GM23338 (cell line): Measurements from ENCODE around the gene ALOX15B. TPM values are rescaled to one million over a fixed set of nuclear protein-coding genes. Genes with fewer than 3 reads are reported as not detected.

ENCODE experiments used
- ATAC-seq: fragments of 200-7000 bp; cut with Tn5 transposase; 3 replicates; pipeline ENCODE4 v1.9.1; 2020
- DNase-seq: peaks from one replicate; pipeline ENCODE4 v3.0.0-alpha.2; 2015; ENCODE audit warnings: low spot score
- H2AFZ ChIP-seq: fragments of 200-600 bp; sonication (generic); 2 replicates; pipeline ENCODE4 v1.8.0; 2016; ENCODE audit warnings: antibody characterized with exemption, mild to moderate bottlenecking, moderate library complexity
- H3F3A ChIP-seq: fragments of 200-600 bp; sonication (generic); replicated peaks from 2 replicates; pipeline ENCODE4 v1.8.0; 2017; ENCODE audit warnings: antibody characterized with exemption, mixed run types, low read depth
- H3K27ac ChIP-seq: fragments of 200-600 bp; sonication (generic); 2 replicates; pipeline ENCODE4 v1.6.1; 2016; ENCODE audit warnings: low read depth
- H3K27me3 ChIP-seq: fragments of 200-600 bp; sonication (generic); 2 replicates; pipeline ENCODE4 v1.8.0; 2016; ENCODE audit warnings: mild to moderate bottlenecking, mixed run types, moderate library complexity; ENCODE audit not compliant: insufficient read depth
- H3K36me3 ChIP-seq: fragments of 200-600 bp; sonication (generic); 2 replicates; pipeline ENCODE4 v1.8.0; 2016; ENCODE audit warnings: mild to moderate bottlenecking; ENCODE audit not compliant: insufficient read depth
- H3K4me1 ChIP-seq: fragments of 200-600 bp; sonication (generic); 2 replicates; pipeline ENCODE4 v1.8.0; 2016; ENCODE audit warnings: mild to moderate bottlenecking, moderate library complexity; ENCODE audit not compliant: insufficient read depth
- H3K4me2 ChIP-seq: fragments of 200-600 bp; sonication (generic); 2 replicates; pipeline ENCODE4 v1.7.1; 2017; ENCODE audit warnings: mixed run types
- H3K4me3 ChIP-seq: fragments of 200-600 bp; sonication (generic); 2 replicates; pipeline ENCODE4 v1.6.1; 2016; ENCODE audit warnings: mixed run types
- H3K79me2 ChIP-seq: fragments of 200-600 bp; sonication (generic); replicated peaks from 2 replicates; pipeline ENCODE4 v1.8.0; 2017; ENCODE audit warnings: mild to moderate bottlenecking; ENCODE audit not compliant: insufficient read depth
- H3K9me2 ChIP-seq: fragments of 200-600 bp; sonication (generic); 2 replicates; pipeline ENCODE4 v1.8.0; 2017; ENCODE audit not compliant: insufficient read depth
- H4K20me1 ChIP-seq: fragments of 200-600 bp; sonication (generic); replicated peaks from 2 replicates; pipeline ENCODE4 v1.8.0; 2017; ENCODE audit warnings: mild to moderate bottlenecking; ENCODE audit not compliant: insufficient read depth
- H3K27ac Mint-ChIP-seq: 2 replicates; pipeline ENCODE4 v1.8.0; 2020; ENCODE audit warnings: inconsistent platforms, mild to moderate bottlenecking, moderate library complexity, mixed read lengths
- H3K27me3 Mint-ChIP-seq: 3 replicates; pipeline ENCODE4 v1.8.0; 2022; ENCODE audit warnings: low read depth, mild to moderate bottlenecking, moderate library complexity, mixed read lengths, inconsistent platforms; ENCODE audit not compliant: insufficient read depth, poor library complexity
- H3K36me3 Mint-ChIP-seq: 3 replicates; pipeline ENCODE4 v1.8.0; 2021; ENCODE audit warnings: low read depth, mild to moderate bottlenecking, inconsistent platforms, moderate library complexity, mixed read lengths
- H3K4me1 Mint-ChIP-seq: 3 replicates; pipeline ENCODE4 v1.8.0; 2020; ENCODE audit warnings: mild to moderate bottlenecking, inconsistent platforms, mixed read lengths
- H3K4me3 Mint-ChIP-seq: 3 replicates; pipeline ENCODE4 v1.8.0; 2021; ENCODE audit warnings: moderate library complexity, mild to moderate bottlenecking, inconsistent platforms, mixed read lengths
- H3K9me3 Mint-ChIP-seq: 3 replicates; pipeline ENCODE4 v1.8.0; 2020; ENCODE audit warnings: moderate library complexity, mild to moderate bottlenecking, inconsistent platforms, mixed read lengths
- CREB1 ChIP-seq: fragments of 250-450 bp; sonication (Bioruptor Pico); IDR thresholded peaks from 2 replicates; pipeline ENCODE4 v1.5.0; 2020; ENCODE audit warnings: low read depth, mild to moderate bottlenecking, moderate library complexity
- EZH2 ChIP-seq: fragments of 200-600 bp; sonication (generic); IDR thresholded peaks from one replicate; pipeline ENCODE4 v1.8.0; 2017; ENCODE audit warnings: antibody characterized with exemption, mild to moderate bottlenecking, low read depth; ENCODE audit not compliant: unreplicated experiment
- EZH2phosphoT487 ChIP-seq: fragments of 200-600 bp; sonication (generic); IDR thresholded peaks from one replicate; pipeline ENCODE4 v1.8.1; 2018; ENCODE audit warnings: antibody characterized with exemption; ENCODE audit not compliant: unreplicated experiment
- JUNB ChIP-seq: IDR thresholded peaks from one replicate; pipeline ENCODE4 v1.6.1; 2016; ENCODE audit warnings: antibody characterized with exemption; ENCODE audit not compliant: unreplicated experiment
- NANOG ChIP-seq: IDR thresholded peaks from 2 replicates; pipeline ENCODE4 v1.6.1; 2016; ENCODE audit warnings: antibody characterized with exemption, borderline replicate concordance
- REST ChIP-seq: IDR thresholded peaks from one replicate; pipeline ENCODE4 v1.6.1; 2018; ENCODE audit warnings: antibody characterized with exemption; ENCODE audit not compliant: unreplicated experiment
- STAT1 ChIP-seq: IDR thresholded peaks from one replicate; pipeline ENCODE4 v1.6.1; 2016; ENCODE audit warnings: antibody characterized with exemption; ENCODE audit not compliant: unreplicated experiment
- ZNF114 ChIP-seq: fragments of 250-450 bp; sonication (Bioruptor Pico); IDR thresholded peaks from 2 replicates; pipeline ENCODE4 v1.5.0; 2020; ENCODE audit warnings: mild to moderate bottlenecking, moderate library complexity
- ZNF331 ChIP-seq: fragments of 250-450 bp; sonication (Bioruptor Pico); IDR thresholded peaks from 2 replicates; pipeline ENCODE4 v1.5.0; 2020; ENCODE audit warnings: low read depth, mild to moderate bottlenecking, moderate library complexity
- ZNF462 ChIP-seq: fragments of 250-450 bp; sonication (Bioruptor Pico); IDR thresholded peaks from 2 replicates; pipeline ENCODE4 v1.5.0; 2020; ENCODE audit warnings: mild to moderate bottlenecking, moderate library complexity
- polyA plus RNA-seq: library from polyadenylated mRNA; unstranded; fragments of >200 nt; fragmentation: Nextera tagmentation; extraction: Ambion mirVana; gene quantifications from 2 replicates; pipeline ENCODE4 v1.2.1, GENCODE V29; 2016
- total RNA-seq: library from RNA; depleted of rRNA; stranded (reverse); fragments of >200 nt; shearing (Covaris generic); gene quantifications from 2 replicates; pipeline ENCODE4 v1.2.3, GENCODE V29; 2014
- TF ChIP-seq, protein P1 (sequence below), 2 experiments: fragments of 200-600 bp in 1 of 2; sonication (generic) in 1 of 2; conservative IDR thresholded peaks; 2 replicates each; pipeline versions ENCODE4 v1.5.1 to v1.6.1; 2016 to 2017; ENCODE audit warnings: antibody characterized with exemption in 2 of 2, low read depth in 2 of 2, mild to moderate bottlenecking in 2 of 2, moderate library complexity in 1 of 2
- TF ChIP-seq, protein P2 (sequence below): IDR thresholded peaks from 2 replicates; pipeline ENCODE4 v1.6.1; 2016; ENCODE audit warnings: antibody characterized with exemption

Gene ALOX15B
- total and polyA plus RNA-seq, 2 experiments from 2014 or later = 0.42 to 0.45 TPM

GRCh38 chr17:8052256-8053252 lies 13.7 kb downstream of the ALOX15B start:
- H3K27ac Mint-ChIP-seq = no peak overlapping the region
- ATAC-seq = no peak
- H3K4me1 Mint-ChIP-seq = peaks cover 4% of the 10 kb centered on the region; the same call in 1 of the 3 replicates
- DNase-seq = no peak
- Histone ChIP-seq H3K4me2 (no peak overlapping the region), H3K9me2 (no peaks in the 10 kb centered on the region), H4K20me1 (no peaks in the 10 kb centered on the region), H3K27ac (no peak overlapping the region), H2AFZ (no peak overlapping the region), H3F3A (no peaks in the 10 kb centered on the region), H3K36me3 (no peaks in the 10 kb centered on the region), H3K27me3 (peaks cover 12% of the 10 kb centered on the region), H3K4me3 (no peak overlapping the region), H3K79me2 (no peaks in the 10 kb centered on the region), H3K4me1 (no peaks in the 10 kb centered on the region)
- H3K4me3 Mint-ChIP-seq = no peak overlapping the region
- peaks cover 2% of the 10 kb centered on the region for H3K27me3 Mint-ChIP-seq
- no peaks in the 10 kb centered on the region for H3K9me3 Mint-ChIP-seq
- TF ChIP-seq, protein P1, sequence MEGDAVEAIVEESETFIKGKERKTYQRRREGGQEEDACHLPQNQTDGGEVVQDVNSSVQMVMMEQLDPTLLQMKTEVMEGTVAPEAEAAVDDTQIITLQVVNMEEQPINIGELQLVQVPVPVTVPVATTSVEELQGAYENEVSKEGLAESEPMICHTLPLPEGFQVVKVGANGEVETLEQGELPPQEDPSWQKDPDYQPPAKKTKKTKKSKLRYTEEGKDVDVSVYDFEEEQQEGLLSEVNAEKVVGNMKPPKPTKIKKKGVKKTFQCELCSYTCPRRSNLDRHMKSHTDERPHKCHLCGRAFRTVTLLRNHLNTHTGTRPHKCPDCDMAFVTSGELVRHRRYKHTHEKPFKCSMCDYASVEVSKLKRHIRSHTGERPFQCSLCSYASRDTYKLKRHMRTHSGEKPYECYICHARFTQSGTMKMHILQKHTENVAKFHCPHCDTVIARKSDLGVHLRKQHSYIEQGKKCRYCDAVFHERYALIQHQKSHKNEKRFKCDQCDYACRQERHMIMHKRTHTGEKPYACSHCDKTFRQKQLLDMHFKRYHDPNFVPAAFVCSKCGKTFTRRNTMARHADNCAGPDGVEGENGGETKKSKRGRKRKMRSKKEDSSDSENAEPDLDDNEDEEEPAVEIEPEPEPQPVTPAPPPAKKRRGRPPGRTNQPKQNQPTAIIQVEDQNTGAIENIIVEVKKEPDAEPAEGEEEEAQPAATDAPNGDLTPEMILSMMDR (conservative IDR thresholded peaks at IDR 0.05; ENCODE audit: low read depth in 2 of 2) = no peak
- TF ChIP-seq ZNF331 (CRISPR knock-in tag) = no peak
- no peak for TF ChIP-seq NANOG
- no peak for TF ChIP-seq JUNB
- TF ChIP-seq CREB1 (CRISPR knock-in tag) = no peak
- TF ChIP-seq EZH2phosphoT487 = no peak
- TF ChIP-seq, protein P2, sequence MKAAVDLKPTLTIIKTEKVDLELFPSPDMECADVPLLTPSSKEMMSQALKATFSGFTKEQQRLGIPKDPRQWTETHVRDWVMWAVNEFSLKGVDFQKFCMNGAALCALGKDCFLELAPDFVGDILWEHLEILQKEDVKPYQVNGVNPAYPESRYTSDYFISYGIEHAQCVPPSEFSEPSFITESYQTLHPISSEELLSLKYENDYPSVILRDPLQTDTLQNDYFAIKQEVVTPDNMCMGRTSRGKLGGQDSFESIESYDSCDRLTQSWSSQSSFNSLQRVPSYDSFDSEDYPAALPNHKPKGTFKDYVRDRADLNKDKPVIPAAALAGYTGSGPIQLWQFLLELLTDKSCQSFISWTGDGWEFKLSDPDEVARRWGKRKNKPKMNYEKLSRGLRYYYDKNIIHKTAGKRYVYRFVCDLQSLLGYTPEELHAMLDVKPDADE = no peak
- no peak for TF ChIP-seq ZNF462 (CRISPR knock-in tag)
- no peak for TF ChIP-seq EZH2
- no peak for TF ChIP-seq ZNF114
- TF ChIP-seq STAT1 = no peak
- TF ChIP-seq REST = no peak
- no peaks in the 10 kb centered on the region for H3K36me3 Mint-ChIP-seq
